Chondrocyte (in vitro differentiated cells): ENCODE data around the gene FAM107B. TPM values are rescaled to one million over a fixed set of nuclear protein-coding genes. Genes with fewer than 3 reads are reported as not detected.

Experiments
- DNase-seq: peaks from one replicate; pipeline ENCODE4 v3.0.0; 2021; ENCODE audit warnings: mixed read lengths, low spot score
- H3K27ac Mint-ChIP-seq: one replicate; pipeline ENCODE4 v1.8.0; 2021; ENCODE audit warnings: mild to moderate bottlenecking, moderate library complexity, mixed read lengths; ENCODE audit not compliant: unreplicated experiment
- H3K27me3 Mint-ChIP-seq: 2 replicates; pipeline ENCODE4 v1.8.0; 2021; ENCODE audit warnings: low read depth, mixed read lengths
- H3K36me3 Mint-ChIP-seq: 2 replicates; pipeline ENCODE4 v1.8.0; 2021; ENCODE audit warnings: low read depth, mixed read lengths
- H3K4me1 Mint-ChIP-seq: 2 replicates; pipeline ENCODE4 v1.8.0; 2021; ENCODE audit warnings: low read depth, mild to moderate bottlenecking, mixed read lengths
- H3K4me3 Mint-ChIP-seq: one replicate; pipeline ENCODE4 v1.8.0; 2021; ENCODE audit warnings: mild to moderate bottlenecking, moderate library complexity, mixed read lengths; ENCODE audit not compliant: unreplicated experiment
- H3K9me3 Mint-ChIP-seq: 2 replicates; pipeline ENCODE4 v1.8.0; 2021; ENCODE audit warnings: low read depth, mixed read lengths
- total RNA-seq: library from RNA; stranded (reverse); gene quantifications from 3 replicates; pipeline ENCODE4 v1.2.1, GENCODE V29; 2021
- TF ChIP-seq, protein P1 (sequence below): fragments of 200-600 bp; sonication (generic); IDR thresholded peaks from 2 replicates; pipeline ENCODE4 v1.5.0; 2021; ENCODE audit warnings: antibody characterized with exemption, mild to moderate bottlenecking, moderate library complexity

The FAM107B gene
- total RNA-seq, 1 donor from 2014 or later = 29.1 TPM

DNA sequence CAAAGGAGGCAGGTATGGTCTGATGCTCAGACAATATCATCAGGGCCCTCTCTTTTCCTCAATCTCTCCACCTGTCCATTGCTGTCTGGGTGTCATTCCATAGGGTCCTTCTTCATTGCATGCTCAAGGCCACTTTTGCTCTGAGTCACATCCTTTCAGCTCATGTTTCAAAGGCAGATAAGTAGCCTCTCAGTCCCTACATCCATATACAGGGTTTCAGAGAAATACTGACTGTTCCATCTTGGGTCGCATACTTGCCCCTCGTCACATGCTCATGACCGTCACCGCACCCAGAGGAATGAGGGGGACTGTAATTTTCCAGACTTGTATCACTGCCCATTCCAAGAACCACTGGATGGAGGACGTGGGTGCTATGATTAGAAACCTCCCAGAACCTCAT is 93.4 kb downstream of the FAM107B start:
- no peaks in the 10 kb centered on the region for H3K9me3 Mint-ChIP-seq
- H3K27me3 Mint-ChIP-seq = no peaks in the 10 kb centered on the region
- no peaks in the 10 kb centered on the region for H3K36me3 Mint-ChIP-seq
- H3K4me3 Mint-ChIP-seq = no peak overlapping the region
- DNase-seq = no peak
- no peak overlapping the region for H3K27ac Mint-ChIP-seq
- H3K4me1 Mint-ChIP-seq = peaks cover 6% of the 10 kb centered on the region
- TF ChIP-seq, protein P1, sequence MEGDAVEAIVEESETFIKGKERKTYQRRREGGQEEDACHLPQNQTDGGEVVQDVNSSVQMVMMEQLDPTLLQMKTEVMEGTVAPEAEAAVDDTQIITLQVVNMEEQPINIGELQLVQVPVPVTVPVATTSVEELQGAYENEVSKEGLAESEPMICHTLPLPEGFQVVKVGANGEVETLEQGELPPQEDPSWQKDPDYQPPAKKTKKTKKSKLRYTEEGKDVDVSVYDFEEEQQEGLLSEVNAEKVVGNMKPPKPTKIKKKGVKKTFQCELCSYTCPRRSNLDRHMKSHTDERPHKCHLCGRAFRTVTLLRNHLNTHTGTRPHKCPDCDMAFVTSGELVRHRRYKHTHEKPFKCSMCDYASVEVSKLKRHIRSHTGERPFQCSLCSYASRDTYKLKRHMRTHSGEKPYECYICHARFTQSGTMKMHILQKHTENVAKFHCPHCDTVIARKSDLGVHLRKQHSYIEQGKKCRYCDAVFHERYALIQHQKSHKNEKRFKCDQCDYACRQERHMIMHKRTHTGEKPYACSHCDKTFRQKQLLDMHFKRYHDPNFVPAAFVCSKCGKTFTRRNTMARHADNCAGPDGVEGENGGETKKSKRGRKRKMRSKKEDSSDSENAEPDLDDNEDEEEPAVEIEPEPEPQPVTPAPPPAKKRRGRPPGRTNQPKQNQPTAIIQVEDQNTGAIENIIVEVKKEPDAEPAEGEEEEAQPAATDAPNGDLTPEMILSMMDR = no peak

DNA sequence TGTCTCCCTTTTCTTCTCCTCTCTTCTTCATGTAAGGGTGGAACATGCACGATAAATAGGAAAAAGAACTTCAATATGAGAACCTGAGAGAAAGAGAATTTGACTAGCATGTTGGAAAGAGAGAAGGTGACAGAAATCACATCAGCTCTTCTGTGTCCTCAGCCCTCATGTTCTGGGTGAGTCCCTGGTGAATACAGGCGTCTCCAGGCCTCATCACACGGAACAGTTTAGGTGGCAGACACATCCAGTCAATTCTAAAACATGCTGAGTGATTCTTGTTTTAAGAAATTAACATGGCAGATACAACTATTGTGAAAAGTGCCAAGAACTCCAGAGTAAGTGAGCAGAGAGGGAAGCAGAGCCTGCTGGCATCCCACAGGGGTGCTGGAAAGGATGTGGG is 96.1 kb downstream of the FAM107B start:
- peaks cover 5% of the 10 kb centered on the region for H3K4me1 Mint-ChIP-seq
- no peaks in the 10 kb centered on the region for H3K9me3 Mint-ChIP-seq
- H3K27ac Mint-ChIP-seq = no peak overlapping the region
- no peaks in the 10 kb centered on the region for H3K27me3 Mint-ChIP-seq
- no peak overlapping the region for H3K4me3 Mint-ChIP-seq
- H3K36me3 Mint-ChIP-seq = no peaks in the 10 kb centered on the region
- DNase-seq = no peak
- TF ChIP-seq, protein P1 = no peak

DNA sequence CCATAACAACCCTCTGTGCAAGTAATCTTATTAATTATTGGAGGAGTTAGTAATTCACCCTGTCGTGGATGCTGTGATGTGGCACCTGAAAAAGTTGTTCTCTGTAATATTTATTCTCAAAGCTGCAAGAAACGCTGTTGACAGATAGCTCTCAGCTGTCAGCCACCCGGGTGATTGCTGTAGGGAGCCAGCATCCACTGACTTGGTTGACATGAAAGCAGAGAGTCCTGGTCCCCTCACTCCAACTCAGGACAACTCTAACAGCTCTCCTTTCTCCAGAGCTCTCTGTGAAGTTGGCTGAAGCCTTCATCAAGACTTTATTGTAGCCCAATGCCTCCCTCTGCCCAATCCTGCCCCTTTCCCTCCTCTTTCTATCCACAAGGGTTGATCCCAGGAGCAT is 98.0 kb downstream of the FAM107B start:
- no peak overlapping the region for H3K27ac Mint-ChIP-seq

DNA sequence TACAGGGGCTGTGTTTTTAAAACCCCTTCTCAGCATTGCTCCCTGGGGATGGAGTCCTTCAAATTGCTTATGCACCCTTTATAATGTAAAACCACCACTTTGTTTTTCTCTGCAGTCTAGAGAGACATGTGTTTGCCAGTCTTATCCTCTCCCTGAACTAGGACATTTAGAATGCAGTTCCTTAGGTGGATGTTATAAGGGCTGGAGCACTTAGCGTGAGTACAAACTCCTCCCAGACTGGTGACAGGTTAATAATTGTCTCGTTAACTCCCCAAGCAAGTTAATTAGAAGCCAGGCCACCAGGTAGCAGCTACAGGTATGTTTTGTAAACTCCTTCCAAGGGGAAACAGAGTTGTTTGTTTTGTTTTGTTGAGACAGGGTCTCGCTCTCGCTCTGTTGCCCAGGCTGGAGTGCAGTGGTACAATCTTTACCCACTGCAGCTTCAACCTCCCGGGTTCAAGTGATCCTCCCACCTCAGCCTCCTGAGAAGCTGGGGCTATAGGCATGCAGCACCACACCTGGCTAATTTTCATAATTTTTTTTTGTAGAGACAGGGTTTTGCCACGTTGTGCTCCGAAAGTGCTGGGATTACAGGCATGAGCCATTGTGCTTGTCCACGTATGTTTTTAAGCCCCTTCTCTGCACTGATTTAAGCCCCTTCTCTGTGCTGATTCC is 100.2 kb downstream of the FAM107B start:
- Mint-ChIP-seq H3K9me3 (no peaks in the 10 kb centered on the region), H3K4me1 (peaks cover 23% of the 10 kb centered on the region), H3K27ac (no peak overlapping the region), H3K36me3 (no peaks in the 10 kb centered on the region), H3K4me3 (no peak overlapping the region), H3K27me3 (no peaks in the 10 kb centered on the region)
- DNase-seq = no peak
- TF ChIP-seq, protein P1 = no peak

More for the DNA sequence above, 98.0 kb downstream of the FAM107B start:
- Mint-ChIP-seq H3K4me1 (peaks cover 12% of the 10 kb centered on the region), H3K4me3 (no peak overlapping the region), H3K36me3 (no peaks in the 10 kb centered on the region), H3K27me3 (no peaks in the 10 kb centered on the region), H3K9me3 (no peaks in the 10 kb centered on the region)
- no peak for DNase-seq
- TF ChIP-seq, protein P1 = no peak

DNA sequence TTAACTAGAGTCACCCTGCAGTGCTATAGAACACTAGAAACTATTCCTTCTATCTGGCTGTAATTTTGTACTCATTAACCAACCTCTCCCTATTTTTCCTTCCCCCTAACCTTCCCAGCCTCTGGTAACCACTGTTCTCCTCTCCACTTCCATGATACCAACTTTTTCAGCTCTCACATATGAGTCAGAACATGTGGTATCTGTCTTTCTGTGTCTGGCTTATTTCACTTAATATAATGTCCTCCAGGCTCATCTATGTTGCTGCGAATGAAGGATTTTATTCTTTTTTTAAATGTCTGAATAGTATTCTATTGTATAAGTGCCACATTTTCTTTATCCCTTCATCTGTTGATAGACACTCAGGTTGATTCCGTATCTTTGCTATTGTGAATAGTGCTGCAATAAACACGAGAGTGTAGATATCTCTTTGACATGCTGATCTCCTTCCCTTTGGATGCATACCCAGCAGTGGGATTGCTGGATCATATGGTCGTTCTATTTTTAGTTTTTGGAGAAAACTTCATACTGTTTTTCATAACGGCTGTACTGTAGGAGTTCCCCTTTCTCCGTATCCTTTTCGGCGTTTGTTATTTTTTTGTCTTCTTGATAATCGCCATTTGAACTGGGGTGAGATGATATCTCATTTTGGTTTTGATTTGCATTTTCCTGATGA is 101.4 kb downstream of the FAM107B start:
- no peak for DNase-seq
- Mint-ChIP-seq H3K27ac (no peak overlapping the region), H3K36me3 (no peaks in the 10 kb centered on the region), H3K27me3 (no peaks in the 10 kb centered on the region), H3K9me3 (no peaks in the 10 kb centered on the region), H3K4me1 (peaks cover 24% of the 10 kb centered on the region), H3K4me3 (no peak overlapping the region)
- TF ChIP-seq, protein P1 = no peak
